K562 (cell line): Measurements from ENCODE around the gene POLR3E. TPM values are rescaled to one million over a fixed set of nuclear protein-coding genes. Genes with fewer than 3 reads are reported as not detected.
A peak's percentile ranks its signal among the peaks of the same experiment; 100 is the strongest.

Experiments
- ATAC-seq: fragments of 200-7000 bp; cut with Tn5 transposase; 3 replicates; pipeline ENCODE4 v1.9.1; 2020; ENCODE audit warnings: moderate library complexity
- BruUV-seq: library from RNA; stranded (reverse); fragments of 400-500 nt; replicated peaks from 2 replicates; lab custom pipeline; 2021; lab: Mats Ljungman, UMichigan
- CTCF ChIA-PET: fragments of 300-600 bp; formaldehyde crosslinking; extraction: SDS; loops from one replicate; lab custom pipeline; 2021; ENCODE audit warnings: low intra/inter-chr PET ratio; lab: Yijun Ruan, JAX
- POLR2A ChIA-PET: fragments of 300-600, 350-650 bp; sonication (Branson Sonifier 250); formaldehyde crosslinking; extraction: SDS; loops from one replicate; lab custom pipeline; 2021; ENCODE audit warnings: antibody characterized with exemption, inconsistent platforms; lab: Yijun Ruan, JAX
- DNase-seq, 4 experiments: peaks; one replicate each; pipeline versions ENCODE4 v3.0.0 to v3.0.0-alpha.2; 2011 to 2018; ENCODE audit warnings: low spot score in 3 of 4, mixed read lengths in 3 of 4; ENCODE audit errors: extremely low read depth in 1 of 4
- FAIRE-seq: peaks from 2 replicates; lab custom pipeline; 2011; peaks lifted over from hg19 to GRCh38; lab: Jason Lieb, UNC
- H2AFZ ChIP-seq: 2 replicates; pipeline ENCODE4 v1.6.0; 2011; ENCODE audit warnings: low read depth, low read length, control low read depth, inconsistent platforms
- H3K27ac ChIP-seq: fragments of 200-600 bp; 3 replicates; pipeline ENCODE4 v1.8.0; 2011; ENCODE audit warnings: low read depth, mild to moderate bottlenecking, control low read depth, inconsistent platforms, low read length, moderate library complexity, mixed read lengths; ENCODE audit errors: extremely low read depth
- H3K27me3 ChIP-seq, 2 experiments: fragments of 300-600 bp in 1 of 2; 2 replicates in 1 of 2; 3 replicates in 1 of 2; pipeline versions ENCODE4 v1.6.0 to v1.8.0; 2011; ENCODE audit warnings: inconsistent platforms in 2 of 2, low read length in 2 of 2, mild to moderate bottlenecking in 1 of 2, mixed read lengths in 1 of 2, moderate library complexity in 1 of 2; ENCODE audit not compliant: control insufficient read depth in 2 of 2, insufficient read depth in 2 of 2
- H3K36me3 ChIP-seq: fragments of 300-600 bp; 3 replicates; pipeline ENCODE4 v1.8.0; 2011; ENCODE audit warnings: mild to moderate bottlenecking, low read length, inconsistent platforms; ENCODE audit not compliant: control insufficient read depth, insufficient read depth
- H3K4me1 ChIP-seq, 2 experiments: fragments of 200-600 bp in 1 of 2; replicated peaks in 1 of 2; 2 replicates in 1 of 2; 3 replicates in 1 of 2; pipeline versions ENCODE4 v1.5.1 to v1.8.0; 2011; ENCODE audit warnings: inconsistent platforms in 2 of 2, low read length in 2 of 2, mild to moderate bottlenecking in 1 of 2, mixed read lengths in 1 of 2, moderate library complexity in 1 of 2; ENCODE audit not compliant: control insufficient read depth in 2 of 2, insufficient read depth in 2 of 2
- H3K4me2 ChIP-seq: 2 replicates; pipeline ENCODE4 v1.6.1; 2011; ENCODE audit warnings: low read length, control low read depth, inconsistent platforms, mixed read lengths; ENCODE audit not compliant: insufficient read depth
- H3K4me3 ChIP-seq: fragments of 200-600 bp; sonication (generic), shearing (Covaris generic); 2 replicates; pipeline ENCODE4 v1.5.1; 2016; ENCODE audit warnings: control low read depth, inconsistent platforms
- H3K79me2 ChIP-seq: fragments of 200-600 bp; 3 replicates; pipeline ENCODE4 v1.8.0; 2011; ENCODE audit warnings: low read length, inconsistent platforms; ENCODE audit not compliant: control insufficient read depth, insufficient read depth
- H3K9ac ChIP-seq, 2 experiments: 2 replicates each; pipeline versions ENCODE4 v1.6.0 to v1.6.1; 2011; ENCODE audit warnings: low read depth in 2 of 2, low read length in 2 of 2, control low read depth in 1 of 2, inconsistent platforms in 1 of 2, mild to moderate bottlenecking in 1 of 2, mixed read lengths in 1 of 2; ENCODE audit not compliant: insufficient read depth in 1 of 2
- H3K9me1 ChIP-seq: one replicate; pipeline ENCODE4 v1.6.0; 2011; ENCODE audit warnings: inconsistent platforms, mild to moderate bottlenecking, low read length, moderate library complexity; ENCODE audit not compliant: control insufficient read depth, insufficient read depth
- H3K9me3 ChIP-seq: replicated peaks from 2 replicates; pipeline ENCODE4 v1.5.1; 2011; ENCODE audit warnings: low read depth, low read length, inconsistent platforms; ENCODE audit not compliant: control insufficient read depth, insufficient read depth
- H4K20me1 ChIP-seq: replicated peaks from 2 replicates; pipeline ENCODE4 v1.6.1; 2011; ENCODE audit warnings: low read length, inconsistent platforms, mixed read lengths; ENCODE audit not compliant: control insufficient read depth, insufficient read depth
- BRD9 ChIP-seq: fragments of 450-650 bp; IDR thresholded peaks from 2 replicates; pipeline ENCODE4 v1.6.1; 2018; ENCODE audit warnings: low read depth; ENCODE audit not compliant: partially characterized antibody
- CBFA2T3 ChIP-seq: fragments of 450-650 bp; IDR thresholded peaks from 2 replicates; pipeline ENCODE4 v1.6.1; 2017
- GABPB1 ChIP-seq: sonication (generic); formaldehyde crosslinking; IDR thresholded peaks from 2 replicates; pipeline ENCODE4 v1.8.0; 2022; ENCODE audit warnings: mild to moderate bottlenecking, missing genetic modification reagents
- MAZ ChIP-seq, 2 experiments: fragments of 450-650 bp in 1 of 2; sonication (generic) in 1 of 2; formaldehyde crosslinking; IDR thresholded peaks in 1 of 2; conservative IDR thresholded peaks in 1 of 2; 2 replicates each; pipeline versions ENCODE4 v1.4.0 to v1.5.0; 2020; ENCODE audit warnings: mild to moderate bottlenecking in 1 of 2, missing genetic modification reagents in 1 of 2
- NR2C1 ChIP-seq, 2 experiments: fragments of 450-650 bp; IDR thresholded peaks; 2 replicates each; pipeline ENCODE4 v1.6.1; 2017; ENCODE audit warnings: mild to moderate bottlenecking in 2 of 2, antibody characterized with exemption in 1 of 2, inconsistent platforms in 1 of 2, missing compliant biosample characterization in 1 of 2, missing genetic modification characterization in 1 of 2
- PHF20 ChIP-seq: fragments of 450-650 bp; IDR thresholded peaks from 2 replicates; pipeline ENCODE4 v1.6.1; 2018; ENCODE audit not compliant: partially characterized antibody
- WGBS: fragments of 100-300 bp; shearing (Covaris generic); methylation state at CpG from one replicate; pipeline ENCODE4 v1.1.6; 2016; ENCODE audit warnings: low coverage, mixed read lengths; ENCODE audit not compliant: insufficient coverage; ENCODE audit errors: missing lambda C conversion rate; 5-methylcytosine and 5-hydroxymethylcytosine counted together
- in situ Hi-C: fragments of 300-500 bp; cut with MboI; formaldehyde crosslinking; loops from 4 replicates; pipeline ENCODE4 v1.15.0; 2018; ENCODE audit warnings: inconsistent platforms, mixed read lengths
- intact Hi-C: fragments of 100-400 bp; cut with micrococcal nuclease; formaldehyde crosslinking; loops from 2 replicates; pipeline ENCODE4 v1.14.2; 2022
- polyA plus RNA-seq, 8 experiments: library from polyadenylated mRNA; depleted of rRNA in 4 of 8; stranded (reverse) in 5 of 8; unstranded in 3 of 8; fragments of >200 nt; fragmentation: Nextera tagmentation in 2 of 8; fragmentation: Illumina TruSeq in 1 of 8; extraction: Ambion mirVana in 2 of 8; extraction: Trizol in 1 of 8; gene quantifications; 2 replicates each; pipeline versions ENCODE4 v1.2.1 to v1.2.3, GENCODE V29; 2011 to 2014; ENCODE audit warnings: inconsistent platforms in 1 of 8, missing spikeins in 1 of 8
- total RNA-seq, 7 experiments: library from RNA; depleted of rRNA in 6 of 7; stranded (reverse); fragments of >200 nt in 6 of 7; fragmentation: Illumina TruSeq in 2 of 7; extraction: Trizol in 2 of 7; gene quantifications; 2 replicates each; pipeline versions ENCODE4 v1.2.1 to v1.2.3, GENCODE V29; 2011 to 2021; ENCODE audit warnings: low replicate concordance in 1 of 7
- TF ChIP-seq, protein P1 (sequence below): IDR thresholded peaks from 2 replicates; pipeline ENCODE4 v1.6.1; 2014; ENCODE audit warnings: antibody characterized with exemption
- TF ChIP-seq, protein P2 (sequence below): fragments of 250-450 bp; sonication (Bioruptor Pico); IDR thresholded peaks from 2 replicates; pipeline ENCODE4 v1.8.0; 2021; ENCODE audit warnings: borderline replicate concordance, mild to moderate bottlenecking, moderate library complexity; ENCODE audit not compliant: poor library complexity, severe bottlenecking
- TF ChIP-seq, protein P3 (sequence below): sonication (generic); formaldehyde crosslinking; IDR thresholded peaks from 2 replicates; pipeline ENCODE4 v1.8.1; 2023; ENCODE audit warnings: mild to moderate bottlenecking, missing genetic modification reagents
- TF ChIP-seq, protein P4 (sequence below), 3 experiments: fragments of 200-800 bp in 1 of 3; sonication (Bioruptor generic) in 1 of 3; sonication (generic) in 1 of 3; formaldehyde crosslinking in 1 of 3; IDR thresholded peaks; 2 replicates each; pipeline versions ENCODE4 v1.6.1 to v1.8.0; 2016 to 2022; ENCODE audit warnings: mild to moderate bottlenecking in 2 of 3, missing compliant biosample characterization in 2 of 3, missing genetic modification characterization in 2 of 3, missing genetic modification reagents in 1 of 3
- TF ChIP-seq, protein P5 (sequence below): sonication (generic); formaldehyde crosslinking; IDR thresholded peaks from 2 replicates; pipeline ENCODE4 v1.5.0; 2020; ENCODE audit warnings: missing genetic modification reagents
- TF ChIP-seq, protein P6 (sequence below): sonication (generic); formaldehyde crosslinking; IDR thresholded peaks from 2 replicates; pipeline ENCODE4 v1.8.1; 2023; ENCODE audit warnings: mild to moderate bottlenecking, missing genetic modification reagents, moderate library complexity

POLR3E gene
- total and polyA plus RNA-seq, 9 of the 15 experiments (the other 6 are each of a cell fraction or from before 2014, with no cell fraction given), result 17.7 to 151 (median 82.6) TPM

DNA sequence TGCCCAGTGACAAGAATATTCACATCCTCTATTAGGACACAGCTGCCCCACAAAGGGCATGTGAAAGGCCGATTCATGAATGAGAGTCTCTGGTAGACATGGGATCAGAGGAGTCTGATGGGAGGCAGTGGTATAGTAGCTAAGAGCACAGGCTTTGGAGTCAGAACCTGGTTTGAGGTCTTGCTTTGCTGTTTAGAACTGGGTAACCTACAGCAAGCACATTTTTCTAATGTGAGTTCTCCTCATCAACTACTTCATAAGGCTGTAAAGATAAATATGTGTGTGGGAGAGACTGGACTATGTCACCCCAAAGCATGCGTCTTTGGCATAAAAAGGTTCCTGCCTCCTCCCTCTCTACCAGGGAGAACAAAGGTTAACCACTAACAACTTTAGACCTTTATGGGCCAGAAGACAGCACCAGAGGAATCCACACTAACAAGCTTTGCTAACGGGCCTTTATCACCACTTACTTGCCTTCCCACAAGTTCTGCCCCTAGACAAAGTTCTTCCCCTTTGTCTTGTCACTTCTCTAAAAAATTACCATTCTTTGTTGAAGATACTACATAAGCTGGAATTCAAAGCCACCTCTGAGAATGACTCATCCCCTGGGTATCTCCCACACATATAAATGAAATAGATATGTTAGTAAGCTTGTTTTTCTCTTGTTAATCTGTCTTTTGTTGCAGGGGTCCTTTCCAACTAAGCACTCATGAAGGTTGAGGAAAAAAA, 56.1 kb downstream of the POLR3E start:
- Histone ChIP-seq H3K79me2 (peaks cover 20% of the 10 kb centered on the region), H3K4me3 (no peak overlapping the region), H3K27me3 (no peaks in the 10 kb centered on the region), H2AFZ (no peak overlapping the region; the same call in 1 of the 2 replicates), H3K4me1 (peaks cover 0 to 16% of the 10 kb centered on the region in 2 experiments; a peak in 3 of 5 replicates), H3K9me1 (no peaks in the 10 kb centered on the region), H3K9ac (no peak overlapping the region), H3K9me3 (no peaks in the 10 kb centered on the region), H3K4me2 (peak overlapping the region; percentile 26), H4K20me1 (no peaks in the 10 kb centered on the region), H3K36me3 (peaks cover 59% of the 10 kb centered on the region), H3K27ac (peak overlapping the region; percentile 66)
- FAIRE-seq (peak; percentile 90), ATAC-seq (peak; percentile 78), DNase-seq (peak in 2 of 4 experiments; percentile 43 to 68)
- in situ Hi-C loops, result no loop called here
- intact Hi-C loops, result no loop called here
- CTCF ChIA-PET, result no interaction called here
- BruUV-seq, result no TSS peak
- POLR2A ChIA-PET, result interaction anchor here (0.8 to 2.0 kb wide), 6 partner anchors 8 to 20 kb away, joined by 3 to 9 read pairs (median 3); no protein-coding TSS in a partner anchor
- 23% methylated on average over 3 of the region's 3 CpGs for WGBS
- TF ChIP-seq, protein P1, sequence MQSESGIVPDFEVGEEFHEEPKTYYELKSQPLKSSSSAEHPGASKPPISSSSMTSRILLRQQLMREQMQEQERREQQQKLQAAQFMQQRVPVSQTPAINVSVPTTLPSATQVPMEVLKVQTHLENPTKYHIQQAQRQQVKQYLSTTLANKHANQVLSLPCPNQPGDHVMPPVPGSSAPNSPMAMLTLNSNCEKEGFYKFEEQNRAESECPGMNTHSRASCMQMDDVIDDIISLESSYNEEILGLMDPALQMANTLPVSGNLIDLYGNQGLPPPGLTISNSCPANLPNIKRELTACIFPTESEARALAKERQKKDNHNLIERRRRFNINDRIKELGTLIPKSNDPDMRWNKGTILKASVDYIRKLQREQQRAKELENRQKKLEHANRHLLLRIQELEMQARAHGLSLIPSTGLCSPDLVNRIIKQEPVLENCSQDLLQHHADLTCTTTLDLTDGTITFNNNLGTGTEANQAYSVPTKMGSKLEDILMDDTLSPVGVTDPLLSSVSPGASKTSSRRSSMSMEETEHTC, result no peak
- TF ChIP-seq, protein P2, sequence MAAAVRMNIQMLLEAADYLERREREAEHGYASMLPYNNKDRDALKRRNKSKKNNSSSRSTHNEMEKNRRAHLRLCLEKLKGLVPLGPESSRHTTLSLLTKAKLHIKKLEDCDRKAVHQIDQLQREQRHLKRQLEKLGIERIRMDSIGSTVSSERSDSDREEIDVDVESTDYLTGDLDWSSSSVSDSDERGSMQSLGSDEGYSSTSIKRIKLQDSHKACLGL (CRISPR knock-in tag), result no peak
- TF ChIP-seq, protein P3, sequence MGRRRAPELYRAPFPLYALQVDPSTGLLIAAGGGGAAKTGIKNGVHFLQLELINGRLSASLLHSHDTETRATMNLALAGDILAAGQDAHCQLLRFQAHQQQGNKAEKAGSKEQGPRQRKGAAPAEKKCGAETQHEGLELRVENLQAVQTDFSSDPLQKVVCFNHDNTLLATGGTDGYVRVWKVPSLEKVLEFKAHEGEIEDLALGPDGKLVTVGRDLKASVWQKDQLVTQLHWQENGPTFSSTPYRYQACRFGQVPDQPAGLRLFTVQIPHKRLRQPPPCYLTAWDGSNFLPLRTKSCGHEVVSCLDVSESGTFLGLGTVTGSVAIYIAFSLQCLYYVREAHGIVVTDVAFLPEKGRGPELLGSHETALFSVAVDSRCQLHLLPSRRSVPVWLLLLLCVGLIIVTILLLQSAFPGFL (CRISPR knock-in tag), result no peak
- no peak for TF ChIP-seq PHF20
- TF ChIP-seq, protein P4, sequence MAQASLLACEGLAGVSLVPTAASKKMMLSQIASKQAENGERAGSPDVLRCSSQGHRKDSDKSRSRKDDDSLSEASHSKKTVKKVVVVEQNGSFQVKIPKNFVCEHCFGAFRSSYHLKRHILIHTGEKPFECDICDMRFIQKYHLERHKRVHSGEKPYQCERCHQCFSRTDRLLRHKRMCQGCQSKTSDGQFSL (CRISPR knock-in tag; IDR thresholded peaks at IDR 0.05), result no peak
- TF ChIP-seq, protein P4 (tag; IDR thresholded peaks at IDR 0.05), result no peak
- no peak for TF ChIP-seq MAZ (CRISPR knock-in tag; conservative IDR thresholded peaks at IDR 0.05 in 1 of 2, IDR thresholded peaks at IDR 0.05 in 1 of 2)
- TF ChIP-seq, protein P5, sequence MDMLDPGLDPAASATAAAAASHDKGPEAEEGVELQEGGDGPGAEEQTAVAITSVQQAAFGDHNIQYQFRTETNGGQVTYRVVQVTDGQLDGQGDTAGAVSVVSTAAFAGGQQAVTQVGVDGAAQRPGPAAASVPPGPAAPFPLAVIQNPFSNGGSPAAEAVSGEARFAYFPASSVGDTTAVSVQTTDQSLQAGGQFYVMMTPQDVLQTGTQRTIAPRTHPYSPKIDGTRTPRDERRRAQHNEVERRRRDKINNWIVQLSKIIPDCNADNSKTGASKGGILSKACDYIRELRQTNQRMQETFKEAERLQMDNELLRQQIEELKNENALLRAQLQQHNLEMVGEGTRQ (CRISPR knock-in tag), result no peak
- 0 out of 2 replicates have a peak, but pooled peaks have one; percentile 41 for TF ChIP-seq GABPB1 (CRISPR knock-in tag)
- TF ChIP-seq, protein P6, sequence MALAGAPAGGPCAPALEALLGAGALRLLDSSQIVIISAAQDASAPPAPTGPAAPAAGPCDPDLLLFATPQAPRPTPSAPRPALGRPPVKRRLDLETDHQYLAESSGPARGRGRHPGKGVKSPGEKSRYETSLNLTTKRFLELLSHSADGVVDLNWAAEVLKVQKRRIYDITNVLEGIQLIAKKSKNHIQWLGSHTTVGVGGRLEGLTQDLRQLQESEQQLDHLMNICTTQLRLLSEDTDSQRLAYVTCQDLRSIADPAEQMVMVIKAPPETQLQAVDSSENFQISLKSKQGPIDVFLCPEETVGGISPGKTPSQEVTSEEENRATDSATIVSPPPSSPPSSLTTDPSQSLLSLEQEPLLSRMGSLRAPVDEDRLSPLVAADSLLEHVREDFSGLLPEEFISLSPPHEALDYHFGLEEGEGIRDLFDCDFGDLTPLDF (CRISPR knock-in tag), result no peak
- no peak for TF ChIP-seq BRD9
- TF ChIP-seq CBFA2T3, result peak; percentile 40
- TF ChIP-seq NR2C1 (IDR thresholded peaks at IDR 0.05), result no peak
- no peak for TF ChIP-seq NR2C1 (tag; IDR thresholded peaks at IDR 0.05)
